ENCODE measurements around the gene CSF3R. TPM values are rescaled to one million over a fixed set of nuclear protein-coding genes. Genes with fewer than 3 reads are reported as not detected.

CSF3R gene
- total and polyA plus RNA-seq, 9 of the 15 experiments (the other 6 are each of a cell fraction or from before 2014, with no cell fraction given): 0.21 to 0.86 (median 0.40) TPM; not detected in 1

GRCh38 chr1:36448530-36449056 lies 34.1 kb downstream of the CSF3R start (continued):
- TF ChIP-seq TOE1 (IDR thresholded peaks at IDR 0.05; ENCODE audit: borderline replicate concordance) (no peak), TOE1 (CRISPR knock-in tag; IDR thresholded peaks at IDR 0.05; ENCODE audit: borderline replicate concordance, low read depth) (no peak), GATAD2B (IDR thresholded peaks at IDR 0.05; ENCODE audit: borderline replicate concordance) (no peak), MEF2D (tag; conservative IDR thresholded peaks at IDR 0.05; ENCODE audit: low read depth) (0 out of 2 replicates have a peak, but pooled peaks have one; percentile 47), SMARCA4 (IDR thresholded peaks at IDR 0.05) (peak; percentile 50; the same call in 1 of the 2 replicates), U2AF2 (optimal IDR thresholded peaks at IDR 0.05; ENCODE audit: low read depth, low read length) (no peak), CXXC5 (CRISPR knock-in tag; IDR thresholded peaks at IDR 0.05) (no peak), XRCC5 (IDR thresholded peaks at IDR 0.05; ENCODE audit: low read depth, low read length) (no peak), ZNF232 (CRISPR knock-in tag; IDR thresholded peaks at IDR 0.05) (no peak), RAD21 (CRISPR knock-in tag; conservative IDR thresholded peaks at IDR 0.05 in 1 of 2, IDR thresholded peaks at IDR 0.05 in 1 of 2) (peak in 1 of 2 experiments; percentile 35; a peak in 2 of 4 replicates), MCM5 (IDR thresholded peaks at IDR 0.05; ENCODE audit: low read depth) (no peak), GATAD2A (IDR thresholded peaks at IDR 0.05) (no peak), ZNF239 (CRISPR knock-in tag; IDR thresholded peaks at IDR 0.05) (peak; percentile 88), SRSF1 (IDR thresholded peaks at IDR 0.05; ENCODE audit: low read depth, low read length) (no peak), GTF2F1 (IDR thresholded peaks at IDR 0.05; ENCODE audit: low read depth, low read length) (no peak), RBM34 (IDR thresholded peaks at IDR 0.05; ENCODE audit: borderline replicate concordance, insufficient read depth, low read length) (no peak), HOXB6 (CRISPR knock-in tag; IDR thresholded peaks at IDR 0.05; ENCODE audit: borderline replicate concordance) (0 out of 2 replicates have a peak, but pooled peaks have one; percentile 57), PHB (CRISPR knock-in tag; IDR thresholded peaks at IDR 0.05) (no peak), SRSF9 (IDR thresholded peaks at IDR 0.05; ENCODE audit: borderline replicate concordance, low read depth, low read length) (no peak), PTTG1 (tag; IDR thresholded peaks at IDR 0.05; ENCODE audit: low read depth) (no peak), MTA1 (IDR thresholded peaks at IDR 0.05; ENCODE audit: borderline replicate concordance) (peak; percentile 79; the same call in 1 of the 2 replicates)
- TF ChIP-seq, protein P1, sequence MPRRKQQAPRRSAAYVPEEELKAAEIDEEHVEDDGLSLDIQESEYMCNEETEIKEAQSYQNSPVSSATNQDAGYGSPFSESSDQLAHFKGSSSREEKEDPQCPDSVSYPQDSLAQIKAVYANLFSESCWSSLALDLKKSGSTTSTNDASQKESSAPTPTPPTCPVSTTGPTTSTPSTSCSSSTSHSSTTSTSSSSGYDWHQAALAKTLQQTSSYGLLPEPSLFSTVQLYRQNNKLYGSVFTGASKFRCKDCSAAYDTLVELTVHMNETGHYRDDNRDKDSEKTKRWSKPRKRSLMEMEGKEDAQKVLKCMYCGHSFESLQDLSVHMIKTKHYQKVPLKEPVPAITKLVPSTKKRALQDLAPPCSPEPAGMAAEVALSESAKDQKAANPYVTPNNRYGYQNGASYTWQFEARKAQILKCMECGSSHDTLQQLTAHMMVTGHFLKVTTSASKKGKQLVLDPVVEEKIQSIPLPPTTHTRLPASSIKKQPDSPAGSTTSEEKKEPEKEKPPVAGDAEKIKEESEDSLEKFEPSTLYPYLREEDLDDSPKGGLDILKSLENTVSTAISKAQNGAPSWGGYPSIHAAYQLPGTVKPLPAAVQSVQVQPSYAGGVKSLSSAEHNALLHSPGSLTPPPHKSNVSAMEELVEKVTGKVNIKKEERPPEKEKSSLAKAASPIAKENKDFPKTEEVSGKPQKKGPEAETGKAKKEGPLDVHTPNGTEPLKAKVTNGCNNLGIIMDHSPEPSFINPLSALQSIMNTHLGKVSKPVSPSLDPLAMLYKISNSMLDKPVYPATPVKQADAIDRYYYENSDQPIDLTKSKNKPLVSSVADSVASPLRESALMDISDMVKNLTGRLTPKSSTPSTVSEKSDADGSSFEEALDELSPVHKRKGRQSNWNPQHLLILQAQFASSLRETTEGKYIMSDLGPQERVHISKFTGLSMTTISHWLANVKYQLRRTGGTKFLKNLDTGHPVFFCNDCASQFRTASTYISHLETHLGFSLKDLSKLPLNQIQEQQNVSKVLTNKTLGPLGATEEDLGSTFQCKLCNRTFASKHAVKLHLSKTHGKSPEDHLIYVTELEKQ (CRISPR knock-in tag; IDR thresholded peaks at IDR 0.05): no peak
- TF ChIP-seq, protein P2, sequence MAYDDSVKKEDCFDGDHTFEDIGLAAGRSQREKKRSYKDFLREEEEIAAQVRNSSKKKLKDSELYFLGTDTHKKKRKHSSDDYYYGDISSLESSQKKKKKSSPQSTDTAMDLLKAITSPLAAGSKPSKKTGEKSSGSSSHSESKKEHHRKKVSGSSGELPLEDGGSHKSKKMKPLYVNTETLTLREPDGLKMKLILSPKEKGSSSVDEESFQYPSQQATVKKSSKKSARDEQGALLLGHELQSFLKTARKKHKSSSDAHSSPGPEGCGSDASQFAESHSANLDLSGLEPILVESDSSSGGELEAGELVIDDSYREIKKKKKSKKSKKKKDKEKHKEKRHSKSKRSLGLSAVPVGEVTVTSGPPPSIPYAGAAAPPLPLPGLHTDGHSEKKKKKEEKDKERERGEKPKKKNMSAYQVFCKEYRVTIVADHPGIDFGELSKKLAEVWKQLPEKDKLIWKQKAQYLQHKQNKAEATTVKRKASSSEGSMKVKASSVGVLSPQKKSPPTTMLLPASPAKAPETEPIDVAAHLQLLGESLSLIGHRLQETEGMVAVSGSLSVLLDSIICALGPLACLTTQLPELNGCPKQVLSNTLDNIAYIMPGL (CRISPR knock-in tag; IDR thresholded peaks at IDR 0.05): no peak
- TF ChIP-seq, protein P3, sequence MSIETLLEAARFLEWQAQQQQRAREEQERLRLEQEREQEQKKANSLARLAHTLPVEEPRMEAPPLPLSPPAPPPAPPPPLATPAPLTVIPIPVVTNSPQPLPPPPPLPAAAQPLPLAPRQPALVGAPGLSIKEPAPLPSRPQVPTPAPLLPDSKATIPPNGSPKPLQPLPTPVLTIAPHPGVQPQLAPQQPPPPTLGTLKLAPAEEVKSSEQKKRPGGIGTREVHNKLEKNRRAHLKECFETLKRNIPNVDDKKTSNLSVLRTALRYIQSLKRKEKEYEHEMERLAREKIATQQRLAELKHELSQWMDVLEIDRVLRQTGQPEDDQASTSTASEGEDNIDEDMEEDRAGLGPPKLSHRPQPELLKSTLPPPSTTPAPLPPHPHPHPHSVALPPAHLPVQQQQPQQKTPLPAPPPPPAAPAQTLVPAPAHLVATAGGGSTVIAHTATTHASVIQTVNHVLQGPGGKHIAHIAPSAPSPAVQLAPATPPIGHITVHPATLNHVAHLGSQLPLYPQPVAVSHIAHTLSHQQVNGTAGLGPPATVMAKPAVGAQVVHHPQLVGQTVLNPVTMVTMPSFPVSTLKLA (conservative IDR thresholded peaks at IDR 0.05): peak in 1 of 2 experiments; percentile 20; a peak in 1 of 4 replicates

Data from K562 (cell line).